ENCODE data around the gene AGTRAP. TPM values are rescaled to one million over a fixed set of nuclear protein-coding genes. Genes with fewer than 3 reads are reported as not detected.

AGTRAP gene
- total and polyA plus RNA-seq, 9 of the 15 experiments (the other 6 are each of a cell fraction or from before 2014, with no cell fraction given) = 26.8 to 105 (median 57.5) TPM

GRCh38 chr1:11700601-11701467 is 35.1 kb upstream of the AGTRAP start (continued):
- TF ChIP-seq CUX1 (CRISPR knock-in tag; IDR thresholded peaks at IDR 0.05) (no peak), MNT (conservative IDR thresholded peaks at IDR 0.05) (no peak), ZNF197 (CRISPR knock-in tag; IDR thresholded peaks at IDR 0.05; ENCODE audit: low read depth) (no peak), SRSF9 (IDR thresholded peaks at IDR 0.05; ENCODE audit: borderline replicate concordance, low read depth, low read length) (no peak), ZBTB12 (CRISPR knock-in tag; IDR thresholded peaks at IDR 0.05) (no peak), POLR3G (IDR thresholded peaks at IDR 0.05; ENCODE audit: extremely low read depth, insufficient read length, insufficient replicate concordance) (no peak), FOXA1 (IDR thresholded peaks at IDR 0.05; ENCODE audit: borderline replicate concordance) (no peak), ZNF408 (CRISPR knock-in tag; IDR thresholded peaks at IDR 0.05; ENCODE audit: low read depth) (no peak), STAG1 (CRISPR knock-in tag; IDR thresholded peaks at IDR 0.05; ENCODE audit: borderline replicate concordance) (no peak), GATA2 (CRISPR knock-in tag; IDR thresholded peaks at IDR 0.05) (no peak), CGGBP1 (CRISPR knock-in tag; IDR thresholded peaks at IDR 0.05) (no peak), CBFA2T3 (IDR thresholded peaks at IDR 0.05) (peak; percentile 45), KAT8 (IDR thresholded peaks at IDR 0.05; ENCODE audit: low read depth) (no peak), SREBF2 (CRISPR knock-in tag; IDR thresholded peaks at IDR 0.05) (no peak), BRCA1 (IDR thresholded peaks at IDR 0.05) (no peak), BRCA1 (CRISPR knock-in tag; IDR thresholded peaks at IDR 0.05) (no peak), MEIS2 (IDR thresholded peaks at IDR 0.05; ENCODE audit: partially characterized antibody) (no peak), SNRNP70 (optimal IDR thresholded peaks at IDR 0.05; ENCODE audit: low read depth, low read length) (no peak), NFYB (IDR thresholded peaks at IDR 0.05; ENCODE audit: extremely low read depth, insufficient read length) (no peak), OTX1 (CRISPR knock-in tag; IDR thresholded peaks at IDR 0.05) (no peak), ARID1B (IDR thresholded peaks at IDR 0.05) (peak; percentile 49), ZNF121 (CRISPR knock-in tag; conservative IDR thresholded peaks at IDR 0.05) (no peak)
